OCI-LY7 (cell line): Measurements from ENCODE around the gene RIN2. TPM values are rescaled to one million over a fixed set of nuclear protein-coding genes. Genes with fewer than 3 reads are reported as not detected.

Experiments used
- BruUV-seq: library from RNA; stranded (reverse); fragments of 400-500 nt; replicated peaks from 2 replicates; lab custom pipeline; 2021; lab: Mats Ljungman, UMichigan
- CTCF ChIA-PET: fragments of 300-600 bp; sonication (Branson Sonifier 250); formaldehyde crosslinking; loops from one replicate; lab custom pipeline; 2022; ENCODE audit warnings: antibody characterized with exemption; ENCODE audit not compliant: unreplicated experiment; lab: Charles Lee
- POLR2A ChIA-PET: fragments of 300-600 bp; sonication (Branson Sonifier 250); formaldehyde crosslinking; loops from one replicate; lab custom pipeline; 2022; ENCODE audit warnings: antibody characterized with exemption; lab: Charles Lee
- DNase-seq: peaks from one replicate; pipeline ENCODE4 v3.0.0-alpha.2; 2015; ENCODE audit warnings: low spot score
- H2AFZ ChIP-seq: fragments of 200-600 bp; sonication (generic), shearing (Covaris generic); 2 replicates; pipeline ENCODE4 v1.6.1; 2014; ENCODE audit warnings: mild to moderate bottlenecking, antibody characterized with exemption, low read length, moderate library complexity
- H3K27ac ChIP-seq: fragments of 200-600 bp; sonication (generic); 2 replicates; pipeline ENCODE4 v1.5.1; 2014; ENCODE audit warnings: mixed run types, low read depth, mild to moderate bottlenecking, moderate library complexity, low read length, inconsistent platforms; ENCODE audit not compliant: poor library complexity, severe bottlenecking
- H3K36me3 ChIP-seq: fragments of 200-600 bp; sonication (generic); 2 replicates; pipeline ENCODE4 v1.6.1; 2014; ENCODE audit warnings: mild to moderate bottlenecking, antibody characterized with exemption, low read length, moderate library complexity, mixed read lengths; ENCODE audit not compliant: insufficient read depth
- H3K4me1 ChIP-seq: fragments of 200-600 bp; sonication (generic); 2 replicates; pipeline ENCODE4 v1.5.1; 2014; ENCODE audit warnings: mild to moderate bottlenecking, low read length; ENCODE audit not compliant: insufficient read depth, poor library complexity, severe bottlenecking
- H3K4me2 ChIP-seq: fragments of 200-600 bp; sonication (generic); 2 replicates; pipeline ENCODE4 v1.6.1; 2014; ENCODE audit warnings: mild to moderate bottlenecking, low read length
- H3K4me3 ChIP-seq: fragments of 200-600 bp; sonication (generic); 2 replicates; pipeline ENCODE4 v1.5.1; 2014; ENCODE audit warnings: mild to moderate bottlenecking, low read depth, low read length; ENCODE audit not compliant: poor library complexity, severe bottlenecking
- H3K79me2 ChIP-seq: fragments of 200-600 bp; sonication (generic); 2 replicates; pipeline ENCODE4 v1.6.1; 2016; ENCODE audit warnings: low read depth, mild to moderate bottlenecking, low read length, moderate library complexity, mixed read lengths; ENCODE audit not compliant: insufficient read depth
- H3K9me2 ChIP-seq: fragments of 200-600 bp; sonication (generic); 2 replicates; pipeline ENCODE4 v1.6.1; 2016; ENCODE audit warnings: mild to moderate bottlenecking, low read length, mixed read lengths; ENCODE audit not compliant: insufficient read depth
- H3K9me3 ChIP-seq: fragments of 200-600 bp; sonication (generic); 2 replicates; pipeline ENCODE4 v1.6.1; 2014; ENCODE audit warnings: mild to moderate bottlenecking, mixed run types, low read length, mixed read lengths
- H4K20me1 ChIP-seq: fragments of 200-600 bp; sonication (generic); 2 replicates; pipeline ENCODE4 v1.6.1; 2014; ENCODE audit warnings: mild to moderate bottlenecking, antibody characterized with exemption, low read length, moderate library complexity, mixed read lengths; ENCODE audit not compliant: insufficient read depth
- EZH2phosphoT487 ChIP-seq: fragments of 200-600 bp; sonication (generic); IDR thresholded peaks from 2 replicates; pipeline ENCODE4 v1.6.1; 2018; ENCODE audit warnings: low read depth, borderline replicate concordance, mild to moderate bottlenecking, mixed run types, antibody characterized with exemption, low read length, moderate library complexity, mixed read lengths
- intact Hi-C: fragments of 100-400 bp; cut with micrococcal nuclease; formaldehyde crosslinking; loops from one replicate; pipeline ENCODE4 v1.10.0; 2022; ENCODE audit not compliant: unreplicated experiment
- total RNA-seq, 2 experiments: library from RNA; depleted of rRNA in 1 of 2; stranded (reverse); fragments of >200 nt in 1 of 2; shearing (Covaris generic) in 1 of 2; gene quantifications; 2 replicates each; pipeline ENCODE4 v1.2.3, GENCODE V29; 2014 to 2022
- TF ChIP-seq, protein P1 (sequence below): fragments of 200-600 bp; sonication (generic); conservative IDR thresholded peaks from 2 replicates; pipeline ENCODE4 v1.5.1; 2014; ENCODE audit warnings: mild to moderate bottlenecking, antibody characterized with exemption, low read length, moderate library complexity, mixed read lengths

The RIN2 gene
- total RNA-seq, 2 experiments from 2014 or later: not detected

- Histone ChIP-seq H3K4me2 (no peak overlapping the region), H3K79me2 (no peaks in the 10 kb centered on the region), H3K27ac (no peak overlapping the region), H3K4me3 (no peak overlapping the region), H3K9me3 (no peaks in the 10 kb centered on the region), H3K4me1 (no peaks in the 10 kb centered on the region), H4K20me1 (no peaks in the 10 kb centered on the region), H3K36me3 (no peaks in the 10 kb centered on the region), H2AFZ (no peak overlapping the region), H3K9me2 (no peaks in the 10 kb centered on the region)
- ChIA-PET POLR2A (no interaction called here), CTCF (interaction anchor here (0.5 kb wide), 1 partner anchor 183 kb away, joined by 18 read pairs; no protein-coding TSS in a partner anchor)
- no peak for TF ChIP-seq EZH2phosphoT487
- TF ChIP-seq, protein P1, sequence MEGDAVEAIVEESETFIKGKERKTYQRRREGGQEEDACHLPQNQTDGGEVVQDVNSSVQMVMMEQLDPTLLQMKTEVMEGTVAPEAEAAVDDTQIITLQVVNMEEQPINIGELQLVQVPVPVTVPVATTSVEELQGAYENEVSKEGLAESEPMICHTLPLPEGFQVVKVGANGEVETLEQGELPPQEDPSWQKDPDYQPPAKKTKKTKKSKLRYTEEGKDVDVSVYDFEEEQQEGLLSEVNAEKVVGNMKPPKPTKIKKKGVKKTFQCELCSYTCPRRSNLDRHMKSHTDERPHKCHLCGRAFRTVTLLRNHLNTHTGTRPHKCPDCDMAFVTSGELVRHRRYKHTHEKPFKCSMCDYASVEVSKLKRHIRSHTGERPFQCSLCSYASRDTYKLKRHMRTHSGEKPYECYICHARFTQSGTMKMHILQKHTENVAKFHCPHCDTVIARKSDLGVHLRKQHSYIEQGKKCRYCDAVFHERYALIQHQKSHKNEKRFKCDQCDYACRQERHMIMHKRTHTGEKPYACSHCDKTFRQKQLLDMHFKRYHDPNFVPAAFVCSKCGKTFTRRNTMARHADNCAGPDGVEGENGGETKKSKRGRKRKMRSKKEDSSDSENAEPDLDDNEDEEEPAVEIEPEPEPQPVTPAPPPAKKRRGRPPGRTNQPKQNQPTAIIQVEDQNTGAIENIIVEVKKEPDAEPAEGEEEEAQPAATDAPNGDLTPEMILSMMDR: no peak
- no TSS peak for BruUV-seq
- intact Hi-C loops: no loop called here
- DNase-seq: no peak
Observed at GRCh38 chr20:19747903-19748302, 10.2 kb upstream of the RIN2 start.

DNA sequence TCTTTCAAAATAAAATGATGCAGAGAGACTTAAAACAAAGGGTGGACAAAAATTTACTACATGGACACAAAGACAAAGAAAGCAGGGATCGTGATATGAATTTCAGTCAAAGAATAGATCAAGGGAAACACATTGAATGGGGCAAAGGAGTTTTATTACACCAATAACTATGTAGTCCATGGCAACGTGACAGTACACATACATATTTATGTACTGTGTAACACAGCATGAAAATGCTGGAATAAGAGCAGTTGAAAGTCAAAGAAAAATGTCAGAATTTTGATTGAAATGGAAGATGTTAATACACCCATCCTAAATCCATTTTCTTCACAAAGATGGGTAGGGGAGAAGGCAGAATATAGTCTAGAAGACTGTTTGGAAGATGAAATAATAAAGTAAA lies 9.4 kb upstream of the RIN2 start:
- Histone ChIP-seq H3K36me3 (no peaks in the 10 kb centered on the region), H3K9me2 (no peaks in the 10 kb centered on the region), H3K4me2 (no peak overlapping the region), H3K9me3 (no peaks in the 10 kb centered on the region), H2AFZ (no peak overlapping the region), H3K79me2 (no peaks in the 10 kb centered on the region), H4K20me1 (no peaks in the 10 kb centered on the region), H3K4me3 (no peak overlapping the region), H3K27ac (no peak overlapping the region), H3K4me1 (no peaks in the 10 kb centered on the region)
- CTCF ChIA-PET: no interaction called here
- DNase-seq: no peak
- intact Hi-C loops: no loop called here
- POLR2A ChIA-PET: no interaction called here
- no peak for TF ChIP-seq EZH2phosphoT487
- TF ChIP-seq, protein P1: no peak
- BruUV-seq: no TSS peak

DNA sequence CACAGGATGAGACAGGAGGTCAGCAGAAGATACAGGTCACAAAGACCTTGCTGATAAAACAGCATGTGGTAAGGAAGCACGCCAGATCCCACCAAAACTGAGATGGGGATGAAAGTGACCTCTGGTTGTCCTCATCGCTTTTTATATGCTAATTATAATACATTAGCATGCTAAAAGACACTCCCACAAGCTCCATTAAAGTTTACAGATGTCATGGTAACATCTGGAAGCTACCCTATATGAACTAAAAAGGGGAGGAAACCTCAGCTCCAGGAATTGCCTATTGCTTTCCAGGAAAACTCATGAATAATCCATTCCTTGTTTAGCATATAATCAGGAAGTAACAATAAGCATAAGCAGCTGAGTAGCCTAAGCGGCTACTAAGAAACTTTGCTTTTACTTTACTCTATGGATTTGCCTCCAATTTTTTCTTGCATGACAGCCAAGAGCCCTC lies 8.4 kb upstream of the RIN2 start:
- ChIA-PET POLR2A (no interaction called here), CTCF (no interaction called here)
- BruUV-seq: no TSS peak
- Histone ChIP-seq H3K9me2 (no peaks in the 10 kb centered on the region), H3K27ac (no peak overlapping the region), H4K20me1 (no peaks in the 10 kb centered on the region), H2AFZ (no peak overlapping the region), H3K4me2 (no peak overlapping the region), H3K79me2 (no peaks in the 10 kb centered on the region), H3K36me3 (no peaks in the 10 kb centered on the region), H3K9me3 (no peaks in the 10 kb centered on the region), H3K4me1 (no peaks in the 10 kb centered on the region), H3K4me3 (no peak overlapping the region)
- TF ChIP-seq, protein P1: no peak
- no peak for TF ChIP-seq EZH2phosphoT487
- DNase-seq: no peak
- intact Hi-C loops: no loop called here
